T-cell (primary cell): Measurements from ENCODE around the gene USHBP1. TPM values are rescaled to one million over a fixed set of nuclear protein-coding genes. Genes with fewer than 3 reads are reported as not detected.
A peak's percentile ranks its signal among the peaks of the same experiment; 100 is the strongest.

Experiments
- ATAC-seq, 4 experiments: fragments of 200-7000 bp in 3 of 4; fragments of 150-1000 bp in 1 of 4; cut with Tn5 transposase; replicated peaks in 1 of 4; 1 replicate in 3 of 4; 2 replicates in 1 of 4; pipeline ENCODE4 v1.10.0; 2021; ENCODE audit warnings: moderate library complexity in 3 of 4, mild to moderate bottlenecking in 2 of 4, moderate number of reproducible peaks in 1 of 4
- CTCF ChIA-PET, 2 donors: fragments of 300-600 bp; sonication (Branson Sonifier 250); formaldehyde crosslinking; loops; one replicate each; lab custom pipeline; 2022; ENCODE audit warnings: antibody characterized with exemption in 2 of 2; lab: Charles Lee
- POLR2A ChIA-PET, 2 donors: fragments of 300-600 bp; sonication (Branson Sonifier 250); formaldehyde crosslinking; loops; one replicate each; lab custom pipeline; 2022; ENCODE audit warnings: antibody characterized with exemption in 2 of 2; lab: Charles Lee
- DNase-seq, 35 experiments: peaks; one replicate each; pipeline versions ENCODE4 v3.0.0 to v3.0.0-alpha.2; 2013 to 2023
- H3K27ac ChIP-seq: one replicate; pipeline ENCODE4 v1.5.1; 2013; ENCODE audit warnings: low read length
- H3K27me3 ChIP-seq, 2 experiments: replicated peaks in 1 of 2; 1 replicate in 1 of 2; 2 replicates in 1 of 2; pipeline versions ENCODE4 v1.6.1 to v1.7.0; 2013; ENCODE audit warnings: low read length in 1 of 2, mixed read lengths in 1 of 2; ENCODE audit not compliant: control insufficient read depth in 2 of 2, insufficient read depth in 2 of 2; ENCODE audit errors: extremely low read depth in 1 of 2
- H3K36me3 ChIP-seq, 2 donors: 1 replicate in 1 of 2; 2 replicates in 1 of 2; pipeline versions ENCODE4 v1.6.1 to v1.7.0; 2013; ENCODE audit warnings: low read length in 1 of 2; ENCODE audit not compliant: control insufficient read depth in 2 of 2, insufficient read depth in 1 of 2; ENCODE audit errors: extremely low read depth in 1 of 2
- H3K4me1 ChIP-seq, 2 experiments: 1 replicate in 1 of 2; 2 replicates in 1 of 2; pipeline versions ENCODE4 v1.6.1 to v1.7.0; 2013; ENCODE audit warnings: low read length in 2 of 2, mixed read lengths in 1 of 2; ENCODE audit not compliant: insufficient read depth in 2 of 2, control insufficient read depth in 1 of 2; ENCODE audit errors: extremely low read depth in 1 of 2
- H3K4me3 ChIP-seq, 2 donors: 1 replicate in 1 of 2; 2 replicates in 1 of 2; pipeline versions ENCODE4 v1.5.1 to v1.7.0; 2013; ENCODE audit warnings: mild to moderate bottlenecking in 2 of 2, low read length in 1 of 2, moderate library complexity in 1 of 2; ENCODE audit not compliant: control insufficient read depth in 1 of 2; ENCODE audit errors: extremely low read depth in 1 of 2
- H3K9me3 ChIP-seq: 2 replicates; pipeline ENCODE4 v1.7.0; 2013
- H3K27ac Mint-ChIP-seq, 2 donors: one replicate each; pipeline ENCODE4 v1.8.0; 2020 to 2021; ENCODE audit warnings: mild to moderate bottlenecking in 2 of 2, mixed read lengths in 2 of 2
- H3K27me3 Mint-ChIP-seq, 2 donors: one replicate each; pipeline ENCODE4 v1.8.0; 2021 to 2022; ENCODE audit warnings: mixed read lengths in 2 of 2
- H3K36me3 Mint-ChIP-seq: one replicate; pipeline ENCODE4 v1.8.0; 2021; ENCODE audit warnings: mixed read lengths
- H3K4me1 Mint-ChIP-seq, 3 donors: one replicate each; pipeline ENCODE4 v1.8.0; 2020 to 2022; ENCODE audit warnings: mixed read lengths in 3 of 3, mild to moderate bottlenecking in 1 of 3
- H3K4me3 Mint-ChIP-seq, 3 donors: one replicate each; pipeline ENCODE4 v1.8.0; 2020 to 2022; ENCODE audit warnings: mild to moderate bottlenecking in 3 of 3, mixed read lengths in 3 of 3, moderate library complexity in 3 of 3
- H3K9me3 Mint-ChIP-seq, 3 donors: one replicate each; pipeline ENCODE4 v1.8.0; 2020 to 2022; ENCODE audit warnings: mixed read lengths in 3 of 3
- WGBS: methylation state at CpG from one replicate; pipeline ENCODE4 v1.1.5; 2013; ENCODE audit warnings: missing lambda C conversion rate; ENCODE audit not compliant: insufficient coverage; 5-methylcytosine and 5-hydroxymethylcytosine counted together
- total RNA-seq, 35 experiments: library from RNA in 6 of 35; stranded (reverse) in 6 of 35; fragments of 120-200 nt in 1 of 35; gene quantifications; one replicate each; pipeline versions ENCODE4 v1.2.1 to v1.2.4 and lab custom pipeline; 2013 to 2026

USHBP1 gene
- total RNA-seq, 5 donors from 2014 or later (not counting 1 experiment from before 2014, with no cell fraction given), result 0.10 to 0.61 (median 0.38) TPM; not detected in 1

GRCh38 chr19:17309198-17309964 is 44.8 kb upstream of the USHBP1 start, which contains the start of gene DDA1:
Gene DDA1 (plus strand): TSS chr19:17309563. CDS start chr19:17309655, 92 bp downstream.
- peaks cover 4% of the 10 kb centered on the region for H3K36me3 Mint-ChIP-seq
- ChIA-PET CTCF (interaction anchor here in 1 of 2 donors (0.6 to 1.6 kb wide), 11 partner anchors 9 to 647 kb away, joined by 3 to 20 read pairs (median 5); partner anchors contain the start of genes BABAM1, BST2 and MVB12A), POLR2A (interaction anchor here (0.5 to 1.2 kb wide), 9 partner anchors 19 to 747 kb away, joined by 3 to 8 read pairs (median 3); partner anchors contain the start of genes BABAM1 (in 2 of the 2) and MVB12A (in 1 of the 2))
- H3K4me3 ChIP-seq, result peak within 1 kb of the TSS; percentile 62 to 75
- no peaks in the 10 kb centered on the region for H3K27me3 Mint-ChIP-seq
- no peaks in the 10 kb centered on the region for H3K9me3 ChIP-seq
- DNase-seq, result peak; percentile 92 to 100 (median 99)
- peaks cover 6 to 21% of the 10 kb centered on the region in 2 donors for H3K36me3 ChIP-seq
- peak within 1 kb of the TSS; percentile 93 to 98 (median 96) for H3K4me3 Mint-ChIP-seq
- WGBS, result 0% methylated on average over 29 of the region's 46 CpGs
- peak within 1 kb of the TSS; percentile 91 to 94 for H3K27ac Mint-ChIP-seq
- peaks cover 41 to 51% (median 51%) of the 10 kb centered on the region in 3 donors for H3K4me1 Mint-ChIP-seq
- peak; percentile 84 to 87 (median 86) for ATAC-seq
- H3K27ac ChIP-seq, result peak within 1 kb of the TSS; percentile 52
- no peaks in the 10 kb centered on the region for H3K27me3 ChIP-seq
- no peaks in the 10 kb centered on the region for H3K9me3 Mint-ChIP-seq
- H3K4me1 ChIP-seq, result peaks cover 6 to 60% of the 10 kb centered on the region in 2 experiments

DNA sequence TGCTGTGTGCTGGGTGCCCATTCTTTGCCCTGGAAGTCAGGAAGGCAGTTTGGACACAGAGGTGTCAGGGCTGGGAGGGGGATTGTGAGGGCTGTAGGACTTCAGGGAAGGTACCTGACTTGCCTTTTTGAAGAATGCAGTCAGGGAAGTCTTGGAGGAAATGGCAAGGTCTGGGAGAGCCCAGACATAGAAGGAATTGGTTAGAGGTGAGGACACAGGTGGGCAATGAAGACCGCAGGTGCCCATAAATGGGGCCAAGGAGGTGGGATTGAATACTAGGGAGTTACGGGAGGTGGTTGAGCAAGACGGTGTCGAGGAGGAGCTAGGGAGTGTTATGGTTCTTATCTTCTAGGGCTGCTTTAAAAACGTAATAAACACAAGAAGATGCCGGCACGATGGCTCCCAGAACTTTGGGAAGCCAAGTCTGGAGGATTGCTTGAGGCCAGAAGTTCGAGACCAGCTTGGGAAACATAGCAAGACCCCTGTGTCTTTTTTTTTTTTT is 43.4 kb upstream of the USHBP1 start:
- H3K27ac Mint-ChIP-seq, result peak overlapping the region in 1 of 2 donors; percentile 36
- no peaks in the 10 kb centered on the region for H3K27me3 Mint-ChIP-seq
- Histone ChIP-seq H3K4me1 (peaks cover 6 to 72% of the 10 kb centered on the region in 2 experiments), H3K27me3 (no peaks in the 10 kb centered on the region), H3K4me3 (no peak overlapping the region), H3K27ac (no peak overlapping the region), H3K9me3 (no peaks in the 10 kb centered on the region), H3K36me3 (peaks cover 0 to 12% of the 10 kb centered on the region in 2 donors)
- H3K36me3 Mint-ChIP-seq, result peaks cover 4% of the 10 kb centered on the region
- 95% methylated on average over 7 of the region's 8 CpGs for WGBS
- H3K4me3 Mint-ChIP-seq, result peak overlapping the region; percentile 49 to 89 (median 80)
- ATAC-seq (no peak), DNase-seq (no peak)
- no peaks in the 10 kb centered on the region for H3K9me3 Mint-ChIP-seq
- ChIA-PET POLR2A (interaction anchor here in 1 of 2 donors (1.1 kb wide), 1 partner anchor 41 kb away, joined by 6 read pairs; the partner anchor contains the start of gene BABAM1), CTCF (interaction anchor here in 1 of 2 donors (0.6 to 0.8 kb wide), 2 partner anchors 41 to 96 kb away, joined by 3 read pairs; partner anchors contain the start of gene BABAM1)
- H3K4me1 Mint-ChIP-seq, result peaks cover 48 to 59% (median 57%) of the 10 kb centered on the region in 3 donors

- Histone ChIP-seq H3K4me3 (peak overlapping the region; percentile 67 to 91), H3K4me1 (peaks cover 8 to 74% of the 10 kb centered on the region in 2 experiments), H3K36me3 (peaks cover 0 to 4% of the 10 kb centered on the region in 2 donors), H3K9me3 (no peaks in the 10 kb centered on the region), H3K27ac (peak overlapping the region; percentile 59), H3K27me3 (no peaks in the 10 kb centered on the region)
- CTCF ChIA-PET, result interaction anchor here in 1 of 2 donors (0.7 kb wide), 1 partner anchor 40 kb away, joined by 4 read pairs; no protein-coding TSS in a partner anchor
- WGBS, result 3% methylated on average over 24 of the region's 28 CpGs
- peaks cover 46 to 61% (median 55%) of the 10 kb centered on the region in 3 donors for H3K4me1 Mint-ChIP-seq
- no peaks in the 10 kb centered on the region for H3K36me3 Mint-ChIP-seq
- H3K9me3 Mint-ChIP-seq, result no peaks in the 10 kb centered on the region
- no peak for DNase-seq
- POLR2A ChIA-PET, result interaction anchor here in 1 of 2 donors (0.9 kb wide), 1 partner anchor 21 kb away, joined by 3 read pairs; no protein-coding TSS in a partner anchor
- ATAC-seq, result no peak
- H3K27ac Mint-ChIP-seq, result peak overlapping the region; percentile 89 to 94
- peak overlapping the region; percentile 80 to 89 (median 85) for H3K4me3 Mint-ChIP-seq
- H3K27me3 Mint-ChIP-seq, result no peaks in the 10 kb centered on the region
Observed at GRCh38 chr19:17306285-17306714, 41.8 kb upstream of the USHBP1 start.

DNA sequence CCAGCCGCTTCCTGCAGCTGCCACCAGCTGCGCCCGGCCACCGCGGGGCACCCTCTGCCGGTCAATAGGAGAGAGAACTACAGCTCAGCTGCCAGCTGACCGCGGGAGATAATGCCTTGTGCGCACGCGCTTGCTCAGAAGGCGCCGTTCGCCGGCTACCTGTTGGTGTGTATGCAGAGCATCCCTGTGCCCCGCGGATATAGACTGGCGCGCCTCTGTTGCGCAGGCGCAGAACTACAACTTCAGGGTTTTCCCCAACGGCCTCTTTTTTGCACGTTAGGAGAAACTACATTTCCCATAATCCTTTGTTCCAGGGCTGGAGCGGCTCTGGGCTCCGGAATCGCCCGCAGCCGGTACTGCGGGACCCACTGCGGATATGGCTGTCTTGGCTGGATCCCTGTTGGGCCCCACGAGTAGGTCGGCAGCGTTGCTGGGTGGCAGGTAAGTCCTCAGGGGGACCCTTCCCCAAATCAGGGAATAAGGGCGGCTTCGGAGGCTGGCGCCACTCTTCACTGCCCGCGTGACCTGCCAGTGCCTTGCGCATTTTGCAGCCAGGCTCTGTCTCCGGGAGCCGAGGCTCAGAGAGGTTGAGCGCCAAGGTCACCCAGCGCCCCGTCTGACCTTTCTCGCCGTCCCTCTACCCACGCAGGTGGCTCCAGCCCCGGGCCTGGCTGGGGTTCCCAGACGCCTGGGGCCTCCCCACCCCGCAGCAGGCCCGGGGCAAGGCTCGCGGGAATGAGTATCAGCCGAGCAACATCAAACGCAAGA is 41.2 kb upstream of the USHBP1 start, which contains the start of gene MRPL34:
TSS of gene MRPL34 (plus strand) at position 356 of the 768 bp plus-strand sequence. CDS start at position 377, 21 bp downstream.
- H3K4me3 Mint-ChIP-seq, result peak within 1 kb of the TSS; percentile 80 to 89 (median 85)
- Histone ChIP-seq H3K27me3 (no peaks in the 10 kb centered on the region), H3K9me3 (no peaks in the 10 kb centered on the region), H3K4me1 (peaks cover 4 to 68% of the 10 kb centered on the region in 2 experiments), H3K27ac (peak within 1 kb of the TSS; percentile 59), H3K4me3 (peak within 1 kb of the TSS; percentile 67 to 91), H3K36me3 (peaks cover 0 to 2% of the 10 kb centered on the region in 2 donors)
- DNase-seq (peak; percentile 88 to 97 (median 91)), ATAC-seq (peak; percentile 61 to 66 (median 63))
- H3K4me1 Mint-ChIP-seq, result peaks cover 45 to 58% (median 49%) of the 10 kb centered on the region in 3 donors
- H3K27me3 Mint-ChIP-seq, result no peaks in the 10 kb centered on the region
- under 1% methylated on average over 55 of the region's 55 CpGs for WGBS
- ChIA-PET CTCF (interaction anchor here (0.6 to 1.1 kb wide), 8 partner anchors 8 to 887 kb away, joined by 3 to 10 read pairs (median 5); partner anchors contain the start of genes ANO8 (in 1 of the 2) and MPV17L2 (in 1 of the 2)), POLR2A (interaction anchor here (0.6 to 1.1 kb wide), 3 partner anchors 21 to 39 kb away, joined by 3 to 10 read pairs (median 6); partner anchors contain the start of gene BABAM1 (in 1 of the 2))
- peak within 1 kb of the TSS; percentile 89 to 94 for H3K27ac Mint-ChIP-seq
- H3K9me3 Mint-ChIP-seq, result no peaks in the 10 kb centered on the region
- no peaks in the 10 kb centered on the region for H3K36me3 Mint-ChIP-seq

DNA sequence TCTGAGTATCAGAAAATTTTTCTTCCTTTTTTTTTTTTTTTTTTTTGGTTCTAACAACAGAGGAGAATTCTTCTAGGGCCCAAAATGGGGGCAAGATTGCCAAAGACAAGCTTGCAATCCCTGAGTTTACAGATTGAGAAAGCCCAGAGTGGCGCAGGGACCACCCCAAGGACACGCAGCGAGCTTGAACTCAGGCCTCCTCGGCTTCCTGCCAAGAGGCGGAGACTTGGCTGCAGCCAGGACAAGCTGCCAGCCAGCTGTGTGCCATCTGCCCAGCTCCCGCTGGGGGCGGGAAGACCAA is 40.6 kb upstream of the USHBP1 start:
- peak overlapping the region; percentile 59 for H3K27ac ChIP-seq
- no peaks in the 10 kb centered on the region for H3K36me3 ChIP-seq
- H3K27ac Mint-ChIP-seq, result peak overlapping the region; percentile 89 to 94
- POLR2A ChIA-PET, result interaction anchor here (0.6 to 1.1 kb wide), 2 partner anchors 25 to 38 kb away, joined by 6 to 10 read pairs; partner anchors contain the start of gene BABAM1 (in 1 of the 2)
- no peaks in the 10 kb centered on the region for H3K9me3 ChIP-seq
- no peaks in the 10 kb centered on the region for H3K36me3 Mint-ChIP-seq
- CTCF ChIA-PET, result interaction anchor here (0.6 to 1.1 kb wide), 9 partner anchors 8 to 888 kb away, joined by 3 to 10 read pairs (median 5); partner anchors contain the start of genes ANO8 (in 1 of the 2) and MPV17L2 (in 1 of the 2)
- no peaks in the 10 kb centered on the region for H3K27me3 ChIP-seq
- H3K4me1 Mint-ChIP-seq, result peaks cover 41 to 52% (median 44%) of the 10 kb centered on the region in 3 donors
- peak overlapping the region; percentile 80 to 89 (median 85) for H3K4me3 Mint-ChIP-seq
- H3K9me3 Mint-ChIP-seq, result no peaks in the 10 kb centered on the region
- 1% methylated on average over 7 of the region's 7 CpGs for WGBS
- peaks cover 2 to 62% of the 10 kb centered on the region in 2 experiments for H3K4me1 ChIP-seq
- ATAC-seq (no peak), DNase-seq (no peak)
- peak overlapping the region; percentile 67 to 91 for H3K4me3 ChIP-seq
- H3K27me3 Mint-ChIP-seq, result no peaks in the 10 kb centered on the region
